VCaP (cell line): ENCODE results near the gene FYB2.

ENCODE experiments used
- H3K27ac ChIP-seq: fragments of 450-650 bp; 2 replicates; pipeline ENCODE4 v1.5.1; 2017
- CTCF ChIP-seq: fragments of 450-650 bp; conservative IDR thresholded peaks from 2 replicates; pipeline ENCODE4 v1.5.1; 2017; ENCODE audit warnings: mild to moderate bottlenecking, moderate library complexity

Gene FYB2

DNA sequence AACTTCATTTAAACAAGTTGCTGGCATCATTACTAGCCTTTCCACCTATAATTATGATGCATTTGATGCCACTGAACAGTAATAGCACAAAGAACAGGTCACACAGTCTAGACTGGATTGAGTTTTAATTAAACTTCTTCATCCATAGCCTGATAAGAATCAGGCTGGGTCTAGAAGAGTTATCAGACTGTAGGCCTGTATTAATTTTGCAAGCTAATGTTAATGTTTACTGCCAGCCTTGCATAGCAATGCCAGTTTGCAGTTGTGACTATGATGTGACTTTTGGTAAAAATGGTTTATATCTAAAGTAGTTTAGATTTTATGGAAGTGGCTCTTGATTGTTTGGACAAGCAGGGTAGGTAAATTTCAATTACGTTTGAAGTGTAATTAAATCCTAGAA is 106.1 kb downstream of the FYB2 start:
- no peak for TF ChIP-seq CTCF
- no peak overlapping the region for H3K27ac ChIP-seq

GRCh38 chr1:56712150-56712549 is 107.1 kb downstream of the FYB2 start:
- no peak for TF ChIP-seq CTCF
- no peak overlapping the region for H3K27ac ChIP-seq

DNA sequence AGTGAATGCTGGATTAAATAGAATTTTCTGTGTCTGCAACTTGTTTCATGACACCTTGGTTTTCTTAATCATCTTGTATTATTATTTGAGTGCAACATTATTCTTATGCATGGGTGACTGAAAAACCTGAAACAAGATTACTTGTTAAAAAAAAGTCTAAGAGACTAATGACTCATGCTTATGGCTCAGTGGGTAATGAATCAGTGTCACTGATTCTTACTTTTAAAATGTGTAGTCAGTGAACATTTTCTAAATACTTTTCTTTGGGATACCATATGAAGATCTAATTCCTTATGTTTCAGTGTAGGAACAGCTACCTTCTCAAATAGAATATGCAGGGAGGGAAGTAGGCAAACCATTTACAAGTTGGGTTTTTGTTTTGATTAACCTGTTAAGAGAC is 108.6 kb downstream of the FYB2 start:
- no peak overlapping the region for H3K27ac ChIP-seq
- no peak for TF ChIP-seq CTCF

GRCh38 chr1:56709995-56710394 is 109.2 kb downstream of the FYB2 start:
- TF ChIP-seq CTCF = no peak
- no peak overlapping the region for H3K27ac ChIP-seq

GRCh38 chr1:56709269-56709880 is 109.8 kb downstream of the FYB2 start:
- no peak overlapping the region for H3K27ac ChIP-seq
- peak; percentile 67 for TF ChIP-seq CTCF

- no peak overlapping the region for H3K27ac ChIP-seq
- TF ChIP-seq CTCF = no peak
Measured at GRCh38 chr1:56707379-56707778, 111.8 kb downstream of the FYB2 start.

GRCh38 chr1:56703747-56704146 is 115.5 kb downstream of the FYB2 start:
- no peak overlapping the region for H3K27ac ChIP-seq
- no peak for TF ChIP-seq CTCF
